HCT116 (cell line): ENCODE results near the gene MDFIC2. TPM values are rescaled to one million over a fixed set of nuclear protein-coding genes. Genes with fewer than 3 reads are reported as not detected.

Experiments
- ATAC-seq: fragments of 200-7000 bp; cut with Tn5 transposase; 2 replicates; pipeline ENCODE4 v1.9.1; 2020; ENCODE audit warnings: mild to moderate bottlenecking, moderate library complexity
- BruUV-seq: library from RNA; stranded (reverse); fragments of 400-500 nt; replicated peaks from 2 replicates; lab custom pipeline; 2021; lab: Mats Ljungman, UMichigan
- CTCF ChIA-PET: fragments of 300-600 bp; sonication (Branson Sonifier 250); formaldehyde crosslinking; loops from one replicate; lab custom pipeline; 2021; ENCODE audit warnings: antibody characterized with exemption; lab: Charles Lee
- POLR2A ChIA-PET: fragments of 300-600, 350-600 bp; sonication (Branson Sonifier 250); formaldehyde crosslinking; loops from one replicate; lab custom pipeline; 2021; ENCODE audit warnings: antibody characterized with exemption; lab: Charles Lee
- RAD21 ChIA-PET, 2 experiments: fragments of 300-600 bp; sonication (Branson Sonifier 250); formaldehyde crosslinking; loops; one replicate each; lab custom pipeline; 2023; ENCODE audit warnings: low total read pairs in 2 of 2; ENCODE audit not compliant: uncharacterized antibody in 2 of 2, unreplicated experiment in 2 of 2, low non-redundant PET in 1 of 2; lab: Charles Lee
- DNase-seq: peaks from one replicate; pipeline ENCODE4 v3.0.0-alpha.2; 2010; ENCODE audit warnings: low read depth, low spot score
- H2AFZ ChIP-seq: fragments of 200-600 bp; shearing (Covaris generic), sonication (generic); 2 replicates; pipeline ENCODE4 v1.6.1; 2017; ENCODE audit warnings: low read depth, mixed run types, mixed read lengths, antibody characterized with exemption, low read length; ENCODE audit not compliant: poor library complexity, severe bottlenecking
- H3K27ac ChIP-seq: 2 replicates; pipeline ENCODE4 v1.5.1; 2012; ENCODE audit warnings: low read depth, low read length
- H3K27me3 ChIP-seq: fragments of 200-600 bp; sonication (generic); 2 replicates; pipeline ENCODE4 v1.6.1; 2016; ENCODE audit warnings: mixed run types, low read length, mixed read lengths; ENCODE audit not compliant: insufficient read depth
- H3K36me3 ChIP-seq, 2 experiments: fragments of 200-500 bp in 1 of 2; fragments of 200-600 bp in 1 of 2; sonication (Bioruptor generic) in 1 of 2; sonication (generic) in 1 of 2; 2 replicates each; pipeline versions ENCODE4 v1.5.1 to v1.6.1; 2014 to 2016; ENCODE audit warnings: low read length in 2 of 2, inconsistent platforms in 1 of 2, mixed read lengths in 1 of 2, mixed run types in 1 of 2; ENCODE audit not compliant: insufficient read depth in 2 of 2, control insufficient read depth in 1 of 2
- H3K4me1 ChIP-seq, 2 experiments: fragments of 200-600 bp in 1 of 2; sonication (generic) in 1 of 2; 2 replicates each; pipeline versions ENCODE4 v1.5.1 to v1.6.1; 2012 to 2017; ENCODE audit warnings: low read length in 2 of 2, inconsistent platforms in 1 of 2, mild to moderate bottlenecking in 1 of 2, mixed read lengths in 1 of 2, mixed run types in 1 of 2, moderate library complexity in 1 of 2; ENCODE audit not compliant: insufficient read depth in 2 of 2, control insufficient read depth in 1 of 2
- H3K4me2 ChIP-seq: fragments of 200-600 bp; sonication (generic); 2 replicates; pipeline ENCODE4 v1.6.1; 2017; ENCODE audit warnings: mixed run types, low read length, mixed read lengths
- H3K4me3 ChIP-seq, 2 experiments: fragments of 200-600 bp in 1 of 2; sonication (generic) in 1 of 2; replicated peaks in 1 of 2; 2 replicates each; pipeline ENCODE4 v1.5.1; 2011 to 2016; ENCODE audit warnings: low read length in 2 of 2, control low read depth in 1 of 2, low read depth in 1 of 2, mild to moderate bottlenecking in 1 of 2, mixed read lengths in 1 of 2, mixed run types in 1 of 2
- H3K79me2 ChIP-seq: fragments of 200-600 bp; sonication (generic); 2 replicates; pipeline ENCODE4 v1.6.1; 2017; ENCODE audit warnings: mild to moderate bottlenecking, mixed run types, low read length, moderate library complexity, mixed read lengths; ENCODE audit not compliant: insufficient read depth
- H3K9ac ChIP-seq: fragments of 200-600 bp; sonication (generic); 2 replicates; pipeline ENCODE4 v1.6.1; 2016; ENCODE audit warnings: low read length, mixed read lengths
- H3K9me2 ChIP-seq: fragments of 200-600 bp; sonication (generic), shearing (Covaris generic); 2 replicates; pipeline ENCODE4 v1.6.1; 2017; ENCODE audit warnings: mixed run types, mild to moderate bottlenecking, moderate library complexity; ENCODE audit not compliant: insufficient read depth
- H3K9me3 ChIP-seq, 2 experiments: fragments of 200-500 bp in 1 of 2; fragments of 200-600 bp in 1 of 2; sonication (Bioruptor generic) in 1 of 2; sonication (generic) in 1 of 2; 2 replicates each; pipeline ENCODE4 v1.6.1; 2014 to 2017; ENCODE audit warnings: low read length in 2 of 2, mixed read lengths in 2 of 2, inconsistent platforms in 1 of 2, low read depth in 1 of 2, mild to moderate bottlenecking in 1 of 2, mixed run types in 1 of 2, moderate library complexity in 1 of 2; ENCODE audit not compliant: control insufficient read depth in 1 of 2, insufficient read depth in 1 of 2
- H4K20me1 ChIP-seq: fragments of 200-600 bp; sonication (generic), shearing (Covaris generic); 2 replicates; pipeline ENCODE4 v1.6.1; 2017; ENCODE audit warnings: mixed run types, mild to moderate bottlenecking, moderate library complexity; ENCODE audit not compliant: insufficient read depth
- CBX3 ChIP-seq: IDR thresholded peaks from 2 replicates; pipeline ENCODE4 v1.6.1; 2012; ENCODE audit warnings: low read depth
- EGR1 ChIP-seq: IDR thresholded peaks from 2 replicates; pipeline ENCODE4 v1.6.1; 2012; ENCODE audit warnings: low read depth
- EZH2 ChIP-seq: fragments of 200-600 bp; sonication (generic); IDR thresholded peaks from 2 replicates; pipeline ENCODE4 v1.6.1; 2017; ENCODE audit warnings: antibody characterized with exemption, mixed run types
- FOSL1 ChIP-seq: IDR thresholded peaks from 2 replicates; pipeline ENCODE4 v1.6.1; 2012; ENCODE audit warnings: low read depth
- POLR2A ChIP-seq: IDR thresholded peaks from 2 replicates; pipeline ENCODE4 v1.7.0; 2011; ENCODE audit warnings: borderline replicate concordance; ENCODE audit not compliant: insufficient read depth, insufficient read length; ENCODE audit errors: extremely low read depth
- POLR2AphosphoS5 ChIP-seq: IDR thresholded peaks from 2 replicates; pipeline ENCODE4 v1.6.1; 2011; ENCODE audit warnings: mild to moderate bottlenecking, low read depth, low read length, moderate library complexity
- RAD21 ChIP-seq: IDR thresholded peaks from 2 replicates; pipeline ENCODE4 v1.6.1; 2012; ENCODE audit warnings: low read depth, mild to moderate bottlenecking
- ZFX ChIP-seq: fragments of 450-650 bp; IDR thresholded peaks from 2 replicates; pipeline ENCODE4 v1.6.1; 2017
- ZNF274 ChIP-seq: fragments of 200-500 bp; sonication (Bioruptor generic); IDR thresholded peaks from 2 replicates; pipeline ENCODE4 v1.6.1; 2014; ENCODE audit warnings: mild to moderate bottlenecking, low read depth, low read length, inconsistent platforms
- intact Hi-C: fragments of 100-400 bp; cut with micrococcal nuclease; formaldehyde crosslinking; loops from 2 replicates; pipeline ENCODE4 v1.10.0; 2022
- total RNA-seq: library from RNA; stranded (reverse); gene quantifications from one replicate; pipeline ENCODE4 v1.2.1, GENCODE V29; 2021; ENCODE audit not compliant: unreplicated experiment
- TF ChIP-seq, protein P1 (sequence below): IDR thresholded peaks from 2 replicates; pipeline ENCODE4 v1.6.1; 2011; ENCODE audit warnings: mild to moderate bottlenecking, low read length, moderate library complexity; ENCODE audit not compliant: insufficient replicate concordance; ENCODE audit errors: extremely low read depth
- TF ChIP-seq, protein P2 (sequence below): IDR thresholded peaks from 2 replicates; pipeline ENCODE4 v1.6.1; 2012
- TF ChIP-seq, protein P3 (sequence below), 3 experiments: fragments of 200-600 bp in 1 of 3; sonication (generic) in 1 of 3; IDR thresholded peaks in 2 of 3; conservative IDR thresholded peaks in 1 of 3; 2 replicates each; pipeline ENCODE4 v1.5.1; 2012 to 2017; ENCODE audit warnings: low read depth in 2 of 3, low read length in 2 of 3, antibody characterized with exemption in 1 of 3, borderline replicate concordance in 1 of 3, control low read depth in 1 of 3, mild to moderate bottlenecking in 1 of 3, mixed read lengths in 1 of 3, mixed run types in 1 of 3, moderate library complexity in 1 of 3; ENCODE audit not compliant: insufficient read depth in 1 of 3

Gene MDFIC2
- total RNA-seq, 1 experiment from 2014 or later = not detected

DNA sequence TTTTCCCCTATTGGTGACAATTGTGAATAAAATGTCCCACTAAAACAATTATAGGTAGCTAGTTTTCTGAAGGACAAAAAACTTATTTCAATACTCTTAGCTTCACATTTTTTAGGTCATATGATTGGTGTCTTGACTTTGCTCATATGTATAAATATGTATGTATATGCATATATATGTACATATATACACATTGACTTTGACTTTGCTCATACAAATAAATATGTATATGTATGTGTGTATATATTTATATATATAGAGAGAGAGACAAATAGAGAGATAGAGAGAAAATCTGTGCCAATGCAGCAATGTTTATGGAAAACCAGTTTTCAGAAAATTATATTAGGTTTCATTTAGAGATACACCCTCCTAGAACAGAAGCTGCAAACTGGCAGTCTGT is 5.7 kb downstream of the MDFIC2 start:
- intact Hi-C loops = no loop called here
- DNase-seq (no peak), ATAC-seq (no peak)
- Histone ChIP-seq H3K9ac (no peak overlapping the region), H3K27ac (no peak overlapping the region), H3K27me3 (no peaks in the 10 kb centered on the region), H3K9me2 (no peaks in the 10 kb centered on the region), H3K9me3 (peaks cover 0 to 3% of the 10 kb centered on the region in 2 experiments; a peak in 2 of 4 replicates), H4K20me1 (no peaks in the 10 kb centered on the region), H3K36me3 (no peaks in the 10 kb centered on the region), H3K4me2 (no peak overlapping the region), H3K4me3 (no peak overlapping the region), H2AFZ (no peak overlapping the region), H3K79me2 (no peaks in the 10 kb centered on the region), H3K4me1 (no peaks in the 10 kb centered on the region)
- POLR2A ChIA-PET = no interaction called here
- CTCF ChIA-PET = no interaction called here
- TF ChIP-seq, protein P1, sequence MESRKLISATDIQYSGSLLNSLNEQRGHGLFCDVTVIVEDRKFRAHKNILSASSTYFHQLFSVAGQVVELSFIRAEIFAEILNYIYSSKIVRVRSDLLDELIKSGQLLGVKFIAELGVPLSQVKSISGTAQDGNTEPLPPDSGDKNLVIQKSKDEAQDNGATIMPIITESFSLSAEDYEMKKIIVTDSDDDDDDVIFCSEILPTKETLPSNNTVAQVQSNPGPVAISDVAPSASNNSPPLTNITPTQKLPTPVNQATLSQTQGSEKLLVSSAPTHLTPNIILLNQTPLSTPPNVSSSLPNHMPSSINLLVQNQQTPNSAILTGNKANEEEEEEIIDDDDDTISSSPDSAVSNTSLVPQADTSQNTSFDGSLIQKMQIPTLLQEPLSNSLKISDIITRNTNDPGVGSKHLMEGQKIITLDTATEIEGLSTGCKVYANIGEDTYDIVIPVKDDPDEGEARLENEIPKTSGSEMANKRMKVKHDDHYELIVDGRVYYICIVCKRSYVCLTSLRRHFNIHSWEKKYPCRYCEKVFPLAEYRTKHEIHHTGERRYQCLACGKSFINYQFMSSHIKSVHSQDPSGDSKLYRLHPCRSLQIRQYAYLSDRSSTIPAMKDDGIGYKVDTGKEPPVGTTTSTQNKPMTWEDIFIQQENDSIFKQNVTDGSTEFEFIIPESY = no peak
- TF ChIP-seq EGR1 (no peak), POLR2AphosphoS5 (no peak), ZNF274 (no peak), FOSL1 (no peak), ZFX (no peak), CBX3 (no peak), POLR2A (no peak), RAD21 (no peak), EZH2 (no peak)
- TF ChIP-seq, protein P2, sequence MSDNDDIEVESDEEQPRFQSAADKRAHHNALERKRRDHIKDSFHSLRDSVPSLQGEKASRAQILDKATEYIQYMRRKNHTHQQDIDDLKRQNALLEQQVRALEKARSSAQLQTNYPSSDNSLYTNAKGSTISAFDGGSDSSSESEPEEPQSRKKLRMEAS = no peak
- TF ChIP-seq, protein P3, sequence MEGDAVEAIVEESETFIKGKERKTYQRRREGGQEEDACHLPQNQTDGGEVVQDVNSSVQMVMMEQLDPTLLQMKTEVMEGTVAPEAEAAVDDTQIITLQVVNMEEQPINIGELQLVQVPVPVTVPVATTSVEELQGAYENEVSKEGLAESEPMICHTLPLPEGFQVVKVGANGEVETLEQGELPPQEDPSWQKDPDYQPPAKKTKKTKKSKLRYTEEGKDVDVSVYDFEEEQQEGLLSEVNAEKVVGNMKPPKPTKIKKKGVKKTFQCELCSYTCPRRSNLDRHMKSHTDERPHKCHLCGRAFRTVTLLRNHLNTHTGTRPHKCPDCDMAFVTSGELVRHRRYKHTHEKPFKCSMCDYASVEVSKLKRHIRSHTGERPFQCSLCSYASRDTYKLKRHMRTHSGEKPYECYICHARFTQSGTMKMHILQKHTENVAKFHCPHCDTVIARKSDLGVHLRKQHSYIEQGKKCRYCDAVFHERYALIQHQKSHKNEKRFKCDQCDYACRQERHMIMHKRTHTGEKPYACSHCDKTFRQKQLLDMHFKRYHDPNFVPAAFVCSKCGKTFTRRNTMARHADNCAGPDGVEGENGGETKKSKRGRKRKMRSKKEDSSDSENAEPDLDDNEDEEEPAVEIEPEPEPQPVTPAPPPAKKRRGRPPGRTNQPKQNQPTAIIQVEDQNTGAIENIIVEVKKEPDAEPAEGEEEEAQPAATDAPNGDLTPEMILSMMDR (IDR thresholded peaks at IDR 0.05 in 2 of 3, conservative IDR thresholded peaks at IDR 0.05 in 1 of 3; ENCODE audit: borderline replicate concordance in 1 of 3, insufficient read depth in 1 of 3, low read depth in 2 of 3, low read length in 2 of 3) = no peak
- RAD21 ChIA-PET = no interaction called here
- BruUV-seq = no TSS peak
